HepG2 (cell line): ENCODE results near the gene RSAD1. TPM values are rescaled to one million over a fixed set of nuclear protein-coding genes. Genes with fewer than 3 reads are reported as not detected.

Experiments used
- ATAC-seq: fragments of 200-7000 bp; cut with Tn5 transposase; 3 replicates; pipeline ENCODE4 v1.9.1; 2020; ENCODE audit warnings: mild to moderate bottlenecking, moderate library complexity
- BruUV-seq: library from RNA; stranded (reverse); fragments of 400-500 nt; replicated peaks from 2 replicates; lab custom pipeline; 2021; lab: Mats Ljungman, UMichigan
- CTCF ChIA-PET: fragments of 300-600 bp; formaldehyde crosslinking; extraction: SDS; loops from one replicate; lab custom pipeline; 2021; ENCODE audit warnings: low total read pairs, inconsistent platforms, low intra/inter-chr PET ratio; lab: Yijun Ruan, JAX
- POLR2A ChIA-PET: fragments of 350-600 bp; sonication (Branson Sonifier 250); formaldehyde crosslinking; loops from one replicate; lab custom pipeline; 2020; ENCODE audit warnings: antibody characterized with exemption, inconsistent platforms; lab: Yijun Ruan, JAX
- DNase-seq: peaks from one replicate; pipeline ENCODE4 v3.0.0-alpha.2; 2015; ENCODE audit warnings: low spot score
- FAIRE-seq: peaks from 3 replicates; lab custom pipeline; 2011; peaks lifted over from hg19 to GRCh38; lab: Jason Lieb, UNC
- H2AFZ ChIP-seq: one replicate; pipeline ENCODE4 v1.6.1; 2011; ENCODE audit warnings: low read length, inconsistent platforms
- H3K27ac ChIP-seq: fragments of 300-600 bp; 3 replicates; pipeline ENCODE4 v1.8.0; 2011; ENCODE audit warnings: mixed run types, mild to moderate bottlenecking, mixed read lengths, low read length, inconsistent platforms; ENCODE audit not compliant: insufficient read depth; ENCODE audit errors: extremely low read length
- H3K27me3 ChIP-seq, 2 experiments: fragments of 200-600 bp in 1 of 2; 2 replicates in 1 of 2; 3 replicates in 1 of 2; pipeline versions ENCODE4 v1.6.0 to v1.8.0; 2011; ENCODE audit warnings: low read length in 2 of 2, mild to moderate bottlenecking in 2 of 2, moderate library complexity in 2 of 2, inconsistent platforms in 1 of 2; ENCODE audit not compliant: insufficient read depth in 2 of 2, control insufficient read depth in 1 of 2
- H3K36me3 ChIP-seq, 2 experiments: fragments of 200-600 bp in 1 of 2; replicated peaks in 1 of 2; 2 replicates in 1 of 2; 3 replicates in 1 of 2; pipeline versions ENCODE4 v1.5.1 to v1.8.0; 2011; ENCODE audit warnings: low read length in 2 of 2, inconsistent platforms in 1 of 2; ENCODE audit not compliant: insufficient read depth in 2 of 2, control insufficient read depth in 1 of 2
- H3K4me1 ChIP-seq: 2 replicates; pipeline ENCODE4 v1.5.1; 2012; ENCODE audit warnings: low read length, inconsistent platforms; ENCODE audit not compliant: insufficient read depth
- H3K4me2 ChIP-seq: 2 replicates; pipeline ENCODE4 v1.6.0; 2011; ENCODE audit warnings: low read depth, low read length, inconsistent platforms
- H3K4me3 ChIP-seq, 3 experiments: fragments of 200-600 bp in 1 of 3; sonication (generic), shearing (Covaris generic) in 1 of 3; replicated peaks in 1 of 3; 2 replicates each; pipeline ENCODE4 v1.5.1; 2011 to 2016; ENCODE audit warnings: low read length in 3 of 3, inconsistent platforms in 2 of 3, low read depth in 2 of 3, mild to moderate bottlenecking in 2 of 3, control low read depth in 1 of 3, mixed read lengths in 1 of 3; ENCODE audit not compliant: insufficient read depth in 1 of 3
- H3K79me2 ChIP-seq: one replicate; pipeline ENCODE4 v1.6.1; 2011; ENCODE audit warnings: low read length, inconsistent platforms; ENCODE audit not compliant: insufficient read depth
- H3K9ac ChIP-seq: 2 replicates; pipeline ENCODE4 v1.6.0; 2011; ENCODE audit warnings: mild to moderate bottlenecking, low read depth, low read length, inconsistent platforms; ENCODE audit not compliant: insufficient read depth
- H3K9me3 ChIP-seq: 2 replicates; pipeline ENCODE4 v1.5.1; 2012; ENCODE audit warnings: mild to moderate bottlenecking, low read length
- H4K20me1 ChIP-seq: 2 replicates; pipeline ENCODE4 v1.6.0; 2011; ENCODE audit warnings: inconsistent platforms, mild to moderate bottlenecking, low read length, moderate library complexity; ENCODE audit not compliant: insufficient read depth
- GLMP ChIP-seq: sonication (generic); formaldehyde crosslinking; IDR thresholded peaks from 2 replicates; pipeline ENCODE4 v1.9.0; 2021; ENCODE audit warnings: missing genetic modification reagents, mild to moderate bottlenecking, borderline replicate concordance
- GRHL1 ChIP-seq: sonication (generic); formaldehyde crosslinking; conservative IDR thresholded peaks from 2 replicates; pipeline ENCODE4 v1.8.0; 2022; ENCODE audit warnings: missing genetic modification reagents
- MEIS2 ChIP-seq: sonication (generic); formaldehyde crosslinking; IDR thresholded peaks from 2 replicates; pipeline ENCODE4 v1.9.0; 2021; ENCODE audit warnings: mild to moderate bottlenecking, missing genetic modification reagents
- RXRB ChIP-seq: IDR thresholded peaks from 2 replicates; pipeline ENCODE4 v1.6.1; 2016; ENCODE audit warnings: borderline replicate concordance, missing genetic modification reagents, missing compliant biosample characterization
- ZBTB42 ChIP-seq: sonication (generic); formaldehyde crosslinking; IDR thresholded peaks from 2 replicates; pipeline ENCODE4 v1.5.0; 2020; ENCODE audit warnings: mild to moderate bottlenecking, missing genetic modification reagents
- ZFP1 ChIP-seq: IDR thresholded peaks from 2 replicates; pipeline ENCODE4 v1.6.1; 2016
- ZNF280D ChIP-seq: sonication (generic); formaldehyde crosslinking; IDR thresholded peaks from 2 replicates; pipeline ENCODE4 v1.5.1; 2020; ENCODE audit warnings: mild to moderate bottlenecking, missing genetic modification reagents
- ZNF367 ChIP-seq: sonication (generic); formaldehyde crosslinking; IDR thresholded peaks from 2 replicates; pipeline ENCODE4 v1.4.0; 2020; ENCODE audit warnings: missing genetic modification reagents, borderline replicate concordance
- ZNF549 ChIP-seq: sonication (generic); formaldehyde crosslinking; IDR thresholded peaks from 2 replicates; pipeline ENCODE4 v1.5.0; 2020; ENCODE audit warnings: missing genetic modification reagents
- ZNF567 ChIP-seq: sonication (generic); formaldehyde crosslinking; IDR thresholded peaks from 2 replicates; pipeline ENCODE4 v1.8.1; 2023; ENCODE audit warnings: mild to moderate bottlenecking, missing genetic modification reagents, borderline replicate concordance
- ZNF770 ChIP-seq: sonication (generic); formaldehyde crosslinking; IDR thresholded peaks from 2 replicates; pipeline ENCODE4 v1.5.0; 2020; ENCODE audit warnings: mild to moderate bottlenecking, missing genetic modification reagents
- WGBS: methylation state at CpG from one replicate; pipeline ENCODE4 v1.1.6; 2017; ENCODE audit warnings: low lambda C conversion rate; 5-methylcytosine and 5-hydroxymethylcytosine counted together
- in situ Hi-C: cut with HindIII; loops from 2 replicates; pipeline ENCODE4 v1.10.0; 2017; ENCODE audit warnings: low pct_unique_long_range_greater_than_20kb; ENCODE audit not compliant: extremely low pct_ligation_motif_present
- intact Hi-C: fragments of 100-400 bp; cut with micrococcal nuclease; formaldehyde crosslinking; loops from one replicate; pipeline ENCODE4 v1.10.0; 2022; ENCODE audit not compliant: unreplicated experiment
- polyA plus RNA-seq, 8 experiments: library from polyadenylated mRNA; depleted of rRNA in 3 of 8; stranded (reverse) in 7 of 8; unstranded in 1 of 8; fragments of >200 nt; fragmentation: Illumina TruSeq in 4 of 8; extraction: Trizol in 4 of 8; gene quantifications; 2 replicates each; pipeline versions ENCODE4 v1.2.1 to v1.2.3, GENCODE V29; 2011 to 2016; ENCODE audit warnings: low read depth in 4 of 8, missing spikeins in 1 of 8, mixed read lengths in 1 of 8; ENCODE audit not compliant: insufficient read depth in 1 of 8
- total RNA-seq, 5 experiments: library from RNA; depleted of rRNA; stranded (reverse); fragments of >200 nt; fragmentation: Illumina TruSeq; extraction: Trizol; gene quantifications; 2 replicates each; pipeline ENCODE4 v1.2.3, GENCODE V29; 2016; ENCODE audit warnings: low read depth in 1 of 5

The RSAD1 gene
- total and polyA plus RNA-seq, 2 of the 13 experiments (the other 11 are each of a cell fraction or from before 2014, with no cell fraction given): 22.7 to 27.7 TPM

GRCh38 chr17:50470426-50470825, 8.2 kb upstream of the RSAD1 start:
- TF ChIP-seq ZNF549 (no peak), MEIS2 (CRISPR knock-in tag) (no peak), ZNF367 (no peak), ZNF567 (no peak), ZFP1 (no peak), ZBTB42 (no peak), RXRB (CRISPR knock-in tag) (no peak), ZNF280D (CRISPR knock-in tag) (no peak), ZNF770 (CRISPR knock-in tag) (no peak), GLMP (CRISPR knock-in tag) (no peak), GRHL1 (CRISPR knock-in tag) (no peak)
- 97% methylated on average over 6 of the region's 6 CpGs for WGBS
- peaks cover 21 to 23% of the 10 kb centered on the region in 2 experiments; a peak in 4 of 5 replicates for H3K36me3 ChIP-seq
- no peaks in the 10 kb centered on the region for H3K79me2 ChIP-seq
- H3K9ac ChIP-seq: no peak overlapping the region
- no peaks in the 10 kb centered on the region for H4K20me1 ChIP-seq
- DNase-seq (no peak), ATAC-seq (no peak), FAIRE-seq (no peak)
- in situ Hi-C loops: no loop called here
- CTCF ChIA-PET: no interaction called here
- BruUV-seq: no TSS peak
- H3K27me3 ChIP-seq: no peaks in the 10 kb centered on the region
- no peaks in the 10 kb centered on the region for H3K9me3 ChIP-seq
- no peak overlapping the region for H3K4me2 ChIP-seq
- H3K4me3 ChIP-seq: no peak overlapping the region
- no peak overlapping the region for H3K27ac ChIP-seq
- POLR2A ChIA-PET: no interaction called here
- H3K4me1 ChIP-seq: peaks cover 3% of the 10 kb centered on the region
- no peak overlapping the region for H2AFZ ChIP-seq
- intact Hi-C loops: no loop called here
